K562 (cell line): ENCODE measurements around the gene TPI1.
A peak's percentile ranks its signal among the peaks of the same experiment; 100 is the strongest.

Experiments used
- CTBP1 ChIP-seq: fragments of 450-650 bp; IDR thresholded peaks from 2 replicates; pipeline ENCODE4 v1.6.1; 2016; ENCODE audit warnings: borderline replicate concordance
- FOXA1 ChIP-seq: fragments of 450-650 bp; IDR thresholded peaks from 2 replicates; pipeline ENCODE4 v1.6.1; 2016; ENCODE audit warnings: mild to moderate bottlenecking, borderline replicate concordance
- GATA2 ChIP-seq: sonication (generic); formaldehyde crosslinking; IDR thresholded peaks from 2 replicates; pipeline ENCODE4 v1.4.0; 2020; ENCODE audit warnings: mild to moderate bottlenecking, missing genetic modification reagents
- HMG20B ChIP-seq: fragments of 250-450 bp; sonication (Bioruptor Pico); IDR thresholded peaks from 2 replicates; pipeline ENCODE4 v1.5.0; 2021; ENCODE audit warnings: mild to moderate bottlenecking
- KAT8 ChIP-seq: fragments of 450-650 bp; IDR thresholded peaks from 2 replicates; pipeline ENCODE4 v1.6.1; 2016; ENCODE audit warnings: low read depth, mild to moderate bottlenecking
- MTA1 ChIP-seq: fragments of 450-650 bp; IDR thresholded peaks from 2 replicates; pipeline ENCODE4 v1.6.1; 2017; ENCODE audit warnings: borderline replicate concordance
- POLR2A ChIP-seq: fragments of 450-650 bp; conservative IDR thresholded peaks from 2 replicates; pipeline ENCODE4 v1.6.1; 2016
- SIN3A ChIP-seq, 2 experiments: fragments of 150-350 bp in 1 of 2; IDR thresholded peaks; 2 replicates each; pipeline ENCODE4 v1.6.1; 2011 to 2016; ENCODE audit warnings: borderline replicate concordance in 2 of 2, low read depth in 2 of 2, low read length in 2 of 2, mild to moderate bottlenecking in 2 of 2, moderate library complexity in 2 of 2; ENCODE audit not compliant: control insufficient read depth in 1 of 2
- ZNF184 ChIP-seq: sonication (generic); formaldehyde crosslinking; IDR thresholded peaks from 2 replicates; pipeline ENCODE4 v1.5.0; 2020; ENCODE audit warnings: missing genetic modification reagents
- TF ChIP-seq, protein P1 (sequence below), 3 experiments: IDR thresholded peaks in 2 of 3; conservative IDR thresholded peaks in 1 of 3; 2 replicates each; pipeline ENCODE4 v1.5.1; 2011 to 2012; ENCODE audit warnings: low read length in 3 of 3, mild to moderate bottlenecking in 3 of 3, control low read depth in 2 of 3, improper control_type of control experiment in 1 of 3, inconsistent platforms in 1 of 3, low read depth in 1 of 3, mixed read lengths in 1 of 3, moderate library complexity in 1 of 3; ENCODE audit not compliant: insufficient read depth in 2 of 3
- TF ChIP-seq, protein P2 (sequence below): sonication (generic); formaldehyde crosslinking; IDR thresholded peaks from 2 replicates; pipeline ENCODE4 v1.8.0; 2023; ENCODE audit warnings: mild to moderate bottlenecking, missing genetic modification reagents

DNA sequence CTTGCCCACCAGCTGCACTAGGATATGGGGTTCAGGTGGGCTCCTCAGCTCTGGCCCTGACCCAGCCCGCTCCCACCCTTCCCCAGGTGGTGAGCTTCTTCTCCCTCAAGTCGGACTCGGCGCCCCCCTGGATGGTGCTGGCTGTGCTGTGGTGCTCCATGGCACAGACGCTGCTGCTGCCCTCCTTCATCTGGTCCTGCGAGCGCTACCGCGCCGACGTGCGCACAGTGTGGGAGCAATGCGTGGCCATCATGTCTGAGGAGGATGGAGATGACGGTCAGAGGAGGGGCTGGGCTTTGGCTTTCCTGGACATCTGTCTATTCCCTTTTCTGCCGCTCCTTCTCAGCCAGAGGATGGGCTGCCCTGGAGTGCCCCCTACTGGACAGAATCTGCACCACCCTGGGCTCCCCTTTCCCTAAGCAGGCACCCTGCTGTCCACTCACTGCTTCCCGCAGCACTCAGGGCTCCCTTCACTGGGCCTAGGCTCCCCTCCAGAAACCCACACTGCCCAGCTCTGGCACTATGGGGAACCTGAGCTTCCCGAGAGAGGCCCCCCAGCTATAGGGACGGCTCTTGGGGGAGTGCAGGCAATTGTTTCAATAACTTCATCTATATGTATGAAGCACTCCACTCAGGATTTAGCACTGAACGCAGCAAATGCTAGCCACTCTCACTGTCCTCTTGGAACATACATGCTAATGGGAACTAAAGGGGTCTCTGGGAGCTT lies 41.8 kb upstream of the TPI1 start:
- TF ChIP-seq FOXA1 = no peak
- TF ChIP-seq, protein P1, sequence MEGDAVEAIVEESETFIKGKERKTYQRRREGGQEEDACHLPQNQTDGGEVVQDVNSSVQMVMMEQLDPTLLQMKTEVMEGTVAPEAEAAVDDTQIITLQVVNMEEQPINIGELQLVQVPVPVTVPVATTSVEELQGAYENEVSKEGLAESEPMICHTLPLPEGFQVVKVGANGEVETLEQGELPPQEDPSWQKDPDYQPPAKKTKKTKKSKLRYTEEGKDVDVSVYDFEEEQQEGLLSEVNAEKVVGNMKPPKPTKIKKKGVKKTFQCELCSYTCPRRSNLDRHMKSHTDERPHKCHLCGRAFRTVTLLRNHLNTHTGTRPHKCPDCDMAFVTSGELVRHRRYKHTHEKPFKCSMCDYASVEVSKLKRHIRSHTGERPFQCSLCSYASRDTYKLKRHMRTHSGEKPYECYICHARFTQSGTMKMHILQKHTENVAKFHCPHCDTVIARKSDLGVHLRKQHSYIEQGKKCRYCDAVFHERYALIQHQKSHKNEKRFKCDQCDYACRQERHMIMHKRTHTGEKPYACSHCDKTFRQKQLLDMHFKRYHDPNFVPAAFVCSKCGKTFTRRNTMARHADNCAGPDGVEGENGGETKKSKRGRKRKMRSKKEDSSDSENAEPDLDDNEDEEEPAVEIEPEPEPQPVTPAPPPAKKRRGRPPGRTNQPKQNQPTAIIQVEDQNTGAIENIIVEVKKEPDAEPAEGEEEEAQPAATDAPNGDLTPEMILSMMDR (IDR thresholded peaks at IDR 0.05 in 2 of 3, conservative IDR thresholded peaks at IDR 0.05 in 1 of 3; ENCODE audit: insufficient read depth in 2 of 3, low read depth in 1 of 3, low read length in 3 of 3) = peak; percentile 89 to 91 (median 90)
- TF ChIP-seq, protein P2, sequence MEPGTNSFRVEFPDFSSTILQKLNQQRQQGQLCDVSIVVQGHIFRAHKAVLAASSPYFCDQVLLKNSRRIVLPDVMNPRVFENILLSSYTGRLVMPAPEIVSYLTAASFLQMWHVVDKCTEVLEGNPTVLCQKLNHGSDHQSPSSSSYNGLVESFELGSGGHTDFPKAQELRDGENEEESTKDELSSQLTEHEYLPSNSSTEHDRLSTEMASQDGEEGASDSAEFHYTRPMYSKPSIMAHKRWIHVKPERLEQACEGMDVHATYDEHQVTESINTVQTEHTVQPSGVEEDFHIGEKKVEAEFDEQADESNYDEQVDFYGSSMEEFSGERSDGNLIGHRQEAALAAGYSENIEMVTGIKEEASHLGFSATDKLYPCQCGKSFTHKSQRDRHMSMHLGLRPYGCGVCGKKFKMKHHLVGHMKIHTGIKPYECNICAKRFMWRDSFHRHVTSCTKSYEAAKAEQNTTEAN (CRISPR knock-in tag) = no peak
- no peak for TF ChIP-seq KAT8
- TF ChIP-seq CTBP1 = peak; percentile 84
- no peak for TF ChIP-seq ZNF184 (CRISPR knock-in tag)
- TF ChIP-seq SIN3A (IDR thresholded peaks at IDR 0.05; ENCODE audit: borderline replicate concordance in 2 of 2, control insufficient read depth in 1 of 2, low read depth in 2 of 2, low read length in 2 of 2) = no peak
- no peak for TF ChIP-seq POLR2A
- TF ChIP-seq MTA1 = no peak
- TF ChIP-seq GATA2 (CRISPR knock-in tag) = no peak
- no peak for TF ChIP-seq HMG20B (CRISPR knock-in tag)
